ENCODE measurements around the gene CTSL.

GRCh38 chr9:87733273-87734052, 7.5 kb downstream of the CTSL start:
- TF ChIP-seq CTCF (conservative IDR thresholded peaks at IDR 0.05; ENCODE audit: low read depth, low read length) (no peak), EZH2 (IDR thresholded peaks at IDR 0.05; ENCODE audit: borderline replicate concordance, low read depth, low read length, poor library complexity, severe bottlenecking) (no peak)

All from A673 (cell line).